Measurements from ENCODE around the gene ENDOU.

The ENDOU gene

DNA sequence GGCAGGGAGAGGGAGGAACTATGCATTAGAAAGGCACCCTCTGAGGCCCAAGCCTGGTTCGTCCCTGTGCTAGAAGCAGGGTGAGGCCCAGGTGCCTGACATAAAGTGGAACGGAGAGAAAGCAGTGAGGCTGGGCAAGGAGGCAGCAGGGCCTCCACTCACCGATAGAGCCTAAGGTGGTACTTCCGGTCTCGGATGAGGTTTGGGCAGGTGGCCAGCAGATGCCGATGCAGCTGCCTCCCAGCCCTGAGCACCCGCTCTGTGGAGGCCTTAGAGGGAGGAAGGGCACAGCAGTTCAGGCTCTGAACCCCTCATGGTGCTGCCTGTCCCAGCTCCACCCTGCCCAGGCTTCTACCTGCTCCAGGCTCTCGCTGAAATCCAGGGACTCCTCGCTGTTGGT lies 26.3 kb upstream of the ENDOU start:
- DNase-seq (ENCODE audit: low spot score) = no peak
- TF ChIP-seq, protein P1, sequence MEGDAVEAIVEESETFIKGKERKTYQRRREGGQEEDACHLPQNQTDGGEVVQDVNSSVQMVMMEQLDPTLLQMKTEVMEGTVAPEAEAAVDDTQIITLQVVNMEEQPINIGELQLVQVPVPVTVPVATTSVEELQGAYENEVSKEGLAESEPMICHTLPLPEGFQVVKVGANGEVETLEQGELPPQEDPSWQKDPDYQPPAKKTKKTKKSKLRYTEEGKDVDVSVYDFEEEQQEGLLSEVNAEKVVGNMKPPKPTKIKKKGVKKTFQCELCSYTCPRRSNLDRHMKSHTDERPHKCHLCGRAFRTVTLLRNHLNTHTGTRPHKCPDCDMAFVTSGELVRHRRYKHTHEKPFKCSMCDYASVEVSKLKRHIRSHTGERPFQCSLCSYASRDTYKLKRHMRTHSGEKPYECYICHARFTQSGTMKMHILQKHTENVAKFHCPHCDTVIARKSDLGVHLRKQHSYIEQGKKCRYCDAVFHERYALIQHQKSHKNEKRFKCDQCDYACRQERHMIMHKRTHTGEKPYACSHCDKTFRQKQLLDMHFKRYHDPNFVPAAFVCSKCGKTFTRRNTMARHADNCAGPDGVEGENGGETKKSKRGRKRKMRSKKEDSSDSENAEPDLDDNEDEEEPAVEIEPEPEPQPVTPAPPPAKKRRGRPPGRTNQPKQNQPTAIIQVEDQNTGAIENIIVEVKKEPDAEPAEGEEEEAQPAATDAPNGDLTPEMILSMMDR (IDR thresholded peaks at IDR 0.05; ENCODE audit: extremely low read depth, missing control alignments) = no peak

DNA sequence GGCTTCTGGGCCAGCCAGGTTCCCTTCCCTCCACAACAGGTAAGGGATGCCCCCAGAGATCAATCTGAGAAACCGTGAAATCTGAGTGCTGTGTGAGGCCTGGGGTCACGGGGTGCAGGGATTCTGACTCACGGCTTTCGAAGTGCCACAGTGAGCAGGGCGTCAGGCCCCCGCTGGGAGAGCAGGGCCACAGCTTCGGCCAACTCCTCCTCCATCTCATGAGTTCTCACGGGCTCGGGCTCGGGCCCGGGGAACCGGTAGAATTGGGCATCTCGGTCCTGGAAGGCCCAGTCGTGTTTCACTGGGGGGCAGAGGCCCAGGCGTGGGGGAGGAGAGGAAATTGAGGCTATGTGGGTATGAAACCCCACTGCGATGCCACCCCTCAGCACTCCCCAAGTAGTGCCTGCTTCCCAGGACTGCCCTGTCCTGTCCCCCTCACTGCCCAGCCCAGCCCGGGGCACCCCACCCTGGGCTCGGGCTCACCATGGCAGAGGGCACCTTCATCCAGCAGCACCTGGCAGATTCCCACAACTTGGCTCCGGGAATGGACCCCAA lies 25.7 kb upstream of the ENDOU start:
- TF ChIP-seq, protein P1 (IDR thresholded peaks at IDR 0.05; ENCODE audit: extremely low read depth, missing control alignments) = no peak
- no peak for DNase-seq (ENCODE audit: low spot score)

DNA sequence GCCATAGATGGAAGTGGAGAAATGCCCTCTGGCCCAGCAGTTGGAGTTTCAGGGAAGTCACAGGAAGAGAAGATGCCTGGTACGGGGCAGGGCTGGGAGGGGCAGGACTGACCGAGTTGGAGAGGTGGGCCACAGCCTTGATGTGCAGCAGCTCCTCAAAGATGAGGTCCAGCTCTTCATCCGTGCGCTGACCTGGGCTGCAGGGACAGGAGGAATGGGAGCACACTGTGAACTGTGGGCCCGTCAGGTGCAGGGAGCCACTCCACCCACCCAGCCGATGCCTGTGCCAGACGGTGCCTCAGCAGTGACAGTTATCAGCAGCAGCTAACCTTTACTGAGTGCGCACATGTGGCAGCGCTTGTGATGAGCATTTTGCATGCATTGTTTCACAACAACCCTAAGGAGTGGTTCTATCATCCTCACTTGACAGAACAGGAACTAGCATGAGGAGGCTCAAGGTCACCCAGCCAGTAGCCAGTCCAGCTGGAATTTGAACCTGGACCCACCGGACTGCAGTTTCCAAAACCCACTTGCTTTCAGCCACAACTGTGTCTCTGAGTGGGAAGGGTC lies 25.0 kb upstream of the ENDOU start:
- DNase-seq (ENCODE audit: low spot score) = no peak
- TF ChIP-seq, protein P1 (IDR thresholded peaks at IDR 0.05; ENCODE audit: extremely low read depth, missing control alignments) = no peak

DNA sequence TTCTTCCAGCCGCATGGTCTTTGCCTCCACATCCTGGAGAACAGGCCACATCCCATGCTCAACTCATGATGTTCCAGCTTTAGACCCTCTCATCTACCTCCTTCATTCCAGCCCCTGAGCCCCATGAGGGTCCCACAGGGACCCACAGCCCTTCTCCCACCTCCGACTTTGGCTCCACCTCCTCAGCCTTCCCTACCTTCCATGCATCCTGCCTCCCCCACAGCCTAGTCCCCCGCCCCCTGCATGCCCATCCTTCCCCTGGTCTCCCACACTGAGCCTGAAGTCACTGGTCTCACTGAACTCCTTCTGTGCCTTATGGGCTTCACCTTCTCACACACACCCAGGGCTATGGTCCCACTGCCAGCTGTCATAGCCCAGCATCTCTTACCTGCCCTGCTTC lies 23.6 kb upstream of the ENDOU start:
- TF ChIP-seq, protein P1 (IDR thresholded peaks at IDR 0.05; ENCODE audit: extremely low read depth, missing control alignments) = no peak

DNA sequence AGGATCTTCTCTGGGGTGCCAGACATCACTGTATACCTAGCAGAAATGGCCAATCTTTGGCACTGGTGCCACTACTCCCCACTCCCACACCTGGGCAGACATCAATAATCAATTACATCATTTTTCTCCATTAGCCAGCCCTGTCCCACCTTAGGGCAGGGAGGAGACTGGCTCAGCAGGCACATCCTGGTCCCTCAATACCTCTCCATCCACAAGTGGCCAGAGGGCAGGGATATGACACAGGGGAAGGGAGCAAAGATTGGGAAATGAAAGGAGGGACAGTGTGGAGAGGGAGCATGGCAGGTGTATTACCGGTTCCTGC lies 23.2 kb upstream of the ENDOU start:
- DNase-seq (ENCODE audit: low spot score) = no peak
- TF ChIP-seq, protein P1 (IDR thresholded peaks at IDR 0.05; ENCODE audit: extremely low read depth, missing control alignments) = no peak

More for the DNA sequence above, 23.6 kb upstream of the ENDOU start:
- DNase-seq (ENCODE audit: low spot score) = no peak

DNA sequence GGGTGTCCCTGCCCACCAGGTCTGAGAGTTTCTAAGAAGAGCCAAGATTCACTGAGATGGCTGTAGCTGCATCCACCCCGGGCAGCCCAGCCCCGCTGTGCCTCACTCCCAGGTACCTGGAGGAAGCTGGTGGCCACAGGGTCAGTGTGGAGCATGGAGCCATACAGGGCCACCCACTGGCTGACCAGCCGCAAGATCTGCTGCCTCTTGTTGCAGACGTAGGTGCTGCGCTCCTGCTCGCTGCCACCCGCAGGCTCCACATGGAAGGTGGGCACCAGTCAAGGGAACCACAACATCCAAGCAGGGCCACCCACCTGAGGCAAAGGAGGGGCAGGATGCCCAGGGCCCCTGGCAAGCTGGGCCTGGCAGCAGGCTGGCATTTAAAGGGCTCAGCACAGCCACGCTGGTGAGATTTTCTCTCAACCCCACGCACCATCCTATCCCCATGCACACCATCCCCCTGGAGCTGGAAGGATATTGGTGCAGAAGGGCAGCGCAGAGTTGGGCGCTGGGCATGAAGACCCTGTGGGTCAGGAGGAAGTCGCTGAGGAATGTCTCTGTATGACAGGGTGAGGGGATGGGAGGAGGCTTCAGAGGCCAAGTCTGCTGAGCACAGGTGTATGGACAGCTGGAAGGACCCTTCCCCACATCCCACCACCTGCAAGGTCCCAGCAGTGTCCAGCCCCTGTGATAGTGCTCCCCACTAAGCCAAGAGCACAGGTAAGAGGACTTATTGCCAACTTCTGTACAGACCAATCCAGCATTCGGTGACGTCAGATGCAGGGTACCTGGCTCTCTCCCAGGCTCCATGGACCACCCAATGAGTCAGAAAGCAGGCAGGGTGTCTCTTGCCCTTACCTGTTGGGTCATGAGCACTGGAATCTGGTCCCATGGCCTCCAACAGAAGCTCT lies 22.6 kb upstream of the ENDOU start:
- TF ChIP-seq, protein P1 (IDR thresholded peaks at IDR 0.05; ENCODE audit: extremely low read depth, missing control alignments) = no peak
- DNase-seq (ENCODE audit: low spot score) = no peak

DNA sequence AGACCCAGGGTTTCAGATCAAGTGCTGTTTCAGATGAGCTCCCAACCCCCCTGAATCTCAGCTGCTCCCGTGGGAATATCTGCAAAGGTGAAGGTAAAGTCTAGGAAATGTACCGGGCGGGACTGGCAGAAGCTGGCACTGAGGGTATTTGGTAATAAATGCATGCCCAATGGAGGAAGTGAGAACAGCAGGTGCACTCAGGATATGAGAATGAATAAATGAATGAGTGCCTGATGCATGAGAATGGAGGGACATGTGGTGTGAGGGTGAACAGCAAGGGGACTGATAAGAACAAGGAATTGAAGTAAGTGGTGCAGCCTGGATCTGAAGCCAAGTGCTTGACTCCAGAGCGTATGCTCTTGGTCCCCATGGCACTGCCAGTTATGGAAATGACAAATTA lies 21.8 kb upstream of the ENDOU start:
- DNase-seq (ENCODE audit: low spot score) = no peak
- TF ChIP-seq, protein P1 (IDR thresholded peaks at IDR 0.05; ENCODE audit: extremely low read depth, missing control alignments) = no peak

Measured in GM20000 (cell line).